ENCODE measurements around the gene HPS5.

DNA sequence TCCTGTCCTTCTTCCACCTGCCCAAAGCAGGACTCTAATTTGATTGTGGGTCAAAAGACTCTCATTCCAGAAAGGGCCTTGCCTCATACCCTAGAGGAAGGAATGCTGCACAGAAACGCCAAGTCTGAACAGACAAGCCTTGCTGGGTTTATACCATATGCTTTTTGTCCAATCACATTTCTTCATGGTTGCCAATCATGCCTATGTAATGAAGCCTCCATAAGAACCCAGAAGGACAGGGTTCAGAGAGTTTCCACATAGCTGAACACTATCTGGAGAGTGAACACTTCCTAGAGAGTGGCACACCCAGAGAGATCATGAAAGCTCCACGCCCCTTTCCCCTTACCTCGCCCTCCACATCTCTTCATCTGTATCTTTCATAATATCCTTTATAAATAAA, 68.7 kb downstream of the HPS5 start:
- TF ChIP-seq MYC (IDR thresholded peaks at IDR 0.05; ENCODE audit: low read depth, low read length): no peak
- no peak for TF ChIP-seq POLR2AphosphoS5 (IDR thresholded peaks at IDR 0.05; ENCODE audit: insufficient read depth, low read depth, low read length)
- TF ChIP-seq, protein P1, sequence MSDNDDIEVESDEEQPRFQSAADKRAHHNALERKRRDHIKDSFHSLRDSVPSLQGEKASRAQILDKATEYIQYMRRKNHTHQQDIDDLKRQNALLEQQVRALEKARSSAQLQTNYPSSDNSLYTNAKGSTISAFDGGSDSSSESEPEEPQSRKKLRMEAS (IDR thresholded peaks at IDR 0.05; ENCODE audit: insufficient read depth, insufficient read length): no peak
- no peak for TF ChIP-seq CTCF (IDR thresholded peaks at IDR 0.05; ENCODE audit: extremely low read depth in 1 of 2, insufficient read depth in 1 of 2, low read depth in 1 of 2, low read length in 2 of 2)
- no peak for TF ChIP-seq POLR2A (IDR thresholded peaks at IDR 0.05; ENCODE audit: low read depth, low read length)
- no peak for TF ChIP-seq FOS (IDR thresholded peaks at IDR 0.05; ENCODE audit: borderline replicate concordance, insufficient read depth, low read length)
- no peak for TF ChIP-seq JUN (IDR thresholded peaks at IDR 0.05; ENCODE audit: borderline replicate concordance, insufficient read depth, insufficient read length, low read depth)

All from endothelial cell of umbilical vein (primary cell).